T-helper 2 cell treated with Interferon-gamma antibody and Interleukin-4, amounts not matched to agents 5 μg/mL and 100 μg/mL, for 36 hours (primary cell): ENCODE measurements around the gene FAAH.
A peak's percentile ranks its signal among the peaks of the same experiment; 100 is the strongest.

Source experiments
- DNase-seq: peaks from one replicate; pipeline ENCODE4 v3.0.0; 2021; ENCODE audit warnings: low spot score
- H3K27ac Mint-ChIP-seq: one replicate; pipeline ENCODE4 v1.8.0; 2021; ENCODE audit warnings: mild to moderate bottlenecking, mixed read lengths
- H3K27me3 Mint-ChIP-seq: one replicate; pipeline ENCODE4 v1.8.0; 2021; ENCODE audit warnings: low read depth, mixed read lengths
- H3K36me3 Mint-ChIP-seq: one replicate; pipeline ENCODE4 v1.8.0; 2021; ENCODE audit warnings: low read depth, mixed read lengths
- H3K4me1 Mint-ChIP-seq: one replicate; pipeline ENCODE4 v1.8.0; 2021; ENCODE audit warnings: low read depth, mixed read lengths
- H3K4me3 Mint-ChIP-seq: one replicate; pipeline ENCODE4 v1.8.0; 2022; ENCODE audit warnings: mild to moderate bottlenecking, moderate library complexity, mixed read lengths
- H3K9me3 Mint-ChIP-seq: one replicate; pipeline ENCODE4 v1.8.0; 2021; ENCODE audit warnings: mixed read lengths

The FAAH gene

GRCh38 chr1:46421739-46422138, 27.6 kb downstream of the FAAH start:
- Mint-ChIP-seq H3K4me1 (peaks cover 2% of the 10 kb centered on the region), H3K27ac (no peak overlapping the region)

GRCh38 chr1:46422261-46422871, 28.2 kb downstream of the FAAH start:
- H3K9me3 Mint-ChIP-seq, result no peaks in the 10 kb centered on the region
- no peak overlapping the region for H3K4me3 Mint-ChIP-seq
- no peak for DNase-seq
- H3K4me1 Mint-ChIP-seq, result peaks cover 2% of the 10 kb centered on the region
- H3K36me3 Mint-ChIP-seq, result no peaks in the 10 kb centered on the region
- H3K27me3 Mint-ChIP-seq, result peaks cover 6% of the 10 kb centered on the region
- H3K27ac Mint-ChIP-seq, result peak overlapping the region; percentile 84

More at GRCh38 chr1:46421739-46422138, 27.6 kb downstream of the FAAH start:
- Mint-ChIP-seq H3K36me3 (no peaks in the 10 kb centered on the region), H3K4me3 (no peak overlapping the region), H3K9me3 (no peaks in the 10 kb centered on the region), H3K27me3 (peaks cover 6% of the 10 kb centered on the region)
- DNase-seq, result no peak

GRCh38 chr1:46423574-46424240, 29.6 kb downstream of the FAAH start:
- Mint-ChIP-seq H3K27me3 (peaks cover 6% of the 10 kb centered on the region), H3K4me1 (peaks cover 2% of the 10 kb centered on the region), H3K27ac (no peak overlapping the region), H3K36me3 (no peaks in the 10 kb centered on the region), H3K4me3 (no peak overlapping the region), H3K9me3 (no peaks in the 10 kb centered on the region)
- DNase-seq, result no peak

- no peak for DNase-seq
- Mint-ChIP-seq H3K4me1 (peaks cover 2% of the 10 kb centered on the region), H3K27me3 (peaks cover 6% of the 10 kb centered on the region), H3K9me3 (no peaks in the 10 kb centered on the region), H3K36me3 (no peaks in the 10 kb centered on the region), H3K27ac (no peak overlapping the region), H3K4me3 (no peak overlapping the region)
Measured at GRCh38 chr1:46424730-46425129, 30.6 kb downstream of the FAAH start.

- no peak for DNase-seq
- no peak overlapping the region for H3K4me3 Mint-ChIP-seq
- no peaks in the 10 kb centered on the region for H3K9me3 Mint-ChIP-seq
- H3K27me3 Mint-ChIP-seq, result peaks cover 6% of the 10 kb centered on the region
- peaks cover 2% of the 10 kb centered on the region for H3K4me1 Mint-ChIP-seq
- H3K27ac Mint-ChIP-seq, result no peak overlapping the region
- no peaks in the 10 kb centered on the region for H3K36me3 Mint-ChIP-seq
Measured at GRCh38 chr1:46425726-46426125, 31.6 kb downstream of the FAAH start.

GRCh38 chr1:46427541-46427940, 33.4 kb downstream of the FAAH start:
- H3K27ac Mint-ChIP-seq, result no peak overlapping the region
- peaks cover under 1% of the 10 kb centered on the region for H3K27me3 Mint-ChIP-seq
- no peak for DNase-seq
- peaks cover under 1% of the 10 kb centered on the region for H3K4me1 Mint-ChIP-seq
- H3K9me3 Mint-ChIP-seq, result no peaks in the 10 kb centered on the region
- no peaks in the 10 kb centered on the region for H3K36me3 Mint-ChIP-seq
- H3K4me3 Mint-ChIP-seq, result no peak overlapping the region

- no peak overlapping the region for H3K27ac Mint-ChIP-seq
- no peak overlapping the region for H3K4me3 Mint-ChIP-seq
- H3K36me3 Mint-ChIP-seq, result no peaks in the 10 kb centered on the region
- H3K27me3 Mint-ChIP-seq, result no peaks in the 10 kb centered on the region
- no peaks in the 10 kb centered on the region for H3K4me1 Mint-ChIP-seq
- no peaks in the 10 kb centered on the region for H3K9me3 Mint-ChIP-seq
- DNase-seq, result no peak
Measured at GRCh38 chr1:46429436-46429835, 35.3 kb downstream of the FAAH start.

GRCh38 chr1:46431695-46432094, 37.6 kb downstream of the FAAH start:
- Mint-ChIP-seq H3K27ac (no peak overlapping the region), H3K36me3 (no peaks in the 10 kb centered on the region), H3K4me3 (no peak overlapping the region), H3K27me3 (no peaks in the 10 kb centered on the region), H3K4me1 (no peaks in the 10 kb centered on the region), H3K9me3 (no peaks in the 10 kb centered on the region)
- DNase-seq, result no peak

- H3K27ac Mint-ChIP-seq, result no peak overlapping the region
Measured at GRCh38 chr1:46432781-46433327, 38.7 kb downstream of the FAAH start.

GRCh38 chr1:46434358-46434757, 40.2 kb downstream of the FAAH start:
- Mint-ChIP-seq H3K36me3 (no peaks in the 10 kb centered on the region), H3K27me3 (no peaks in the 10 kb centered on the region), H3K27ac (no peak overlapping the region), H3K4me1 (no peaks in the 10 kb centered on the region), H3K4me3 (no peak overlapping the region), H3K9me3 (no peaks in the 10 kb centered on the region)
- no peak for DNase-seq

More at GRCh38 chr1:46432781-46433327, 38.7 kb downstream of the FAAH start:
- DNase-seq, result no peak
- Mint-ChIP-seq H3K4me3 (no peak overlapping the region), H3K27me3 (no peaks in the 10 kb centered on the region), H3K4me1 (no peaks in the 10 kb centered on the region), H3K9me3 (no peaks in the 10 kb centered on the region), H3K36me3 (no peaks in the 10 kb centered on the region)

GRCh38 chr1:46436844-46437243, 42.7 kb downstream of the FAAH start:
- no peak for DNase-seq
- H3K27ac Mint-ChIP-seq, result no peak overlapping the region
- no peaks in the 10 kb centered on the region for H3K36me3 Mint-ChIP-seq
- H3K4me3 Mint-ChIP-seq, result no peak overlapping the region
- H3K9me3 Mint-ChIP-seq, result no peaks in the 10 kb centered on the region
- no peaks in the 10 kb centered on the region for H3K27me3 Mint-ChIP-seq
- no peaks in the 10 kb centered on the region for H3K4me1 Mint-ChIP-seq

GRCh38 chr1:46437723-46438122, 43.6 kb downstream of the FAAH start:
- H3K9me3 Mint-ChIP-seq, result no peaks in the 10 kb centered on the region
- H3K27ac Mint-ChIP-seq, result no peak overlapping the region
- peaks cover 4% of the 10 kb centered on the region for H3K4me1 Mint-ChIP-seq
- no peaks in the 10 kb centered on the region for H3K36me3 Mint-ChIP-seq
- H3K27me3 Mint-ChIP-seq, result peaks cover under 1% of the 10 kb centered on the region
- no peak overlapping the region for H3K4me3 Mint-ChIP-seq
- no peak for DNase-seq

- H3K27ac Mint-ChIP-seq, result no peak overlapping the region
- H3K36me3 Mint-ChIP-seq, result no peaks in the 10 kb centered on the region
- H3K4me3 Mint-ChIP-seq, result no peak overlapping the region
- H3K4me1 Mint-ChIP-seq, result peaks cover 5% of the 10 kb centered on the region
- no peak for DNase-seq
- H3K27me3 Mint-ChIP-seq, result peaks cover 3% of the 10 kb centered on the region
- H3K9me3 Mint-ChIP-seq, result no peaks in the 10 kb centered on the region
Measured at GRCh38 chr1:46438346-46438745, 44.2 kb downstream of the FAAH start.

- no peak for DNase-seq
- Mint-ChIP-seq H3K4me3 (no peak overlapping the region), H3K27ac (no peak overlapping the region), H3K36me3 (no peaks in the 10 kb centered on the region), H3K27me3 (peaks cover 15% of the 10 kb centered on the region), H3K9me3 (no peaks in the 10 kb centered on the region), H3K4me1 (peaks cover 5% of the 10 kb centered on the region)
Measured at GRCh38 chr1:46440478-46440877, 46.4 kb downstream of the FAAH start.
